GM21367 (cell line): ENCODE data around the gene DEDD.
A peak's percentile ranks its signal among the peaks of the same experiment; 100 is the strongest.

ENCODE experiments used
- ATAC-seq: cut with Tn5 transposase; IDR thresholded peaks from one replicate; pipeline ENCODE4 v1.9.1; 2021; ENCODE audit not compliant: unreplicated experiment

Gene DEDD

GRCh38 chr1:161132410-161133219 is at the start of gene DEDD:
DEDD (minus strand) TSS chr1:161132667; CDS start chr1:161124462, 8,205 bp downstream.
- peak; percentile 89 for ATAC-seq

DNA sequence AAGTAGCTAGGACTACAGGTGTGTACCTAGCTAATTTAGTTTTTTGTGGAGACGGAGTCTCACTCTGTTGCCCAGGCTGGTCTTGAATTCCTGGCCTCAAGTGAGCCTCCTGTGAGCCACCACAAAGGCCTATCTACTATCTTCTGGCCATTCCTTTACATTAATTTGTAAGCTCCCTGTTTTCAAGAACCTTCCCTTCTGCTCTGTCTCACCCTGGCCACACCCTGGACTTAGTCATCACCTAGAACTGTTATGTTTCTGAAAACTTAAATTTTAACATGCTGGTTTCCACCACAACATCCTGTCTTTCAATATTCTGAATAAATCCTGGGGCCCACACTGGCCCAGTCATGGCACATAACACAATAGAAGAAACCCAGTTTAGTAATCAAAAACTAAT is 49.7 kb upstream of the DEDD start:
- peak; percentile 44 for ATAC-seq

GRCh38 chr1:161180639-161181038 is 48.2 kb upstream of the DEDD start:
- no peak for ATAC-seq

DNA sequence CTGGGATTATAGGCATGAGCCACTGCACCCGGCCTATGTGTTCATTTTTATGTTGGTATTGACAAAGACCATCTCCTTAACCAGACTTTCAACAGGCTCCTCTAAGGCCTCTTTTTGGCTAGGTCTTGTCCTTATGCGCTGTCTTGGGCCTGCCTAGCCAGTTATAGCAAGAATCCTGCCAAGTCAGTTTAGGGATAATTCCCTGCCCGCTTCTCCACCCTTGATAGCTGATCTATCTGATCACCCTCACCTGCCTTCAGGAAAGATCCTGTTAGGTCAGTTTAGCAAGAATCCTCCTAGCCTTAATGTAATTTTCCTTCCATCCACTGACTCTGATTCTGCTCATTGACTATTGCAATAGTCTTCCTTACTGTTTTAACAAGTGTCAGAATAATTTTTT is 47.2 kb upstream of the DEDD start:
- ATAC-seq: no peak

DNA sequence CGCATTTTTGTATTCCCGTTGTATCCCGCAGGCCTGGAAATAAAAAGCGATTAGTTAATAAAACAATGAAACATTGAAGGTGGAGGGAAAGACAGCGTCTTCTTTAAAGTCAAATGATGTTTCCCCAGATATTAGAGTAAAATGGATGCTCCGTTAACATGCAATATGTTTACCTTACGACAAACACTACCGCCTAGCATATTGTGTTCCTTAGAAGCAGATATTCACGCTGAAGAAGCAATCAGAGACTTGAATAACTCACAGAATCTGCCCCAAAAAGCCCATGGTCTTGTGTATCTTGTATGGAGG is 45.4 kb upstream of the DEDD start:
- no peak for ATAC-seq

- peak; percentile 59 for ATAC-seq
Observed at GRCh38 chr1:161177112-161177935, 44.9 kb upstream of the DEDD start, which contains the start of gene B4GALT3. B4GALT3 (minus strand) TSS chr1:161177507; CDS start chr1:161176060, 1,447 bp downstream.

DNA sequence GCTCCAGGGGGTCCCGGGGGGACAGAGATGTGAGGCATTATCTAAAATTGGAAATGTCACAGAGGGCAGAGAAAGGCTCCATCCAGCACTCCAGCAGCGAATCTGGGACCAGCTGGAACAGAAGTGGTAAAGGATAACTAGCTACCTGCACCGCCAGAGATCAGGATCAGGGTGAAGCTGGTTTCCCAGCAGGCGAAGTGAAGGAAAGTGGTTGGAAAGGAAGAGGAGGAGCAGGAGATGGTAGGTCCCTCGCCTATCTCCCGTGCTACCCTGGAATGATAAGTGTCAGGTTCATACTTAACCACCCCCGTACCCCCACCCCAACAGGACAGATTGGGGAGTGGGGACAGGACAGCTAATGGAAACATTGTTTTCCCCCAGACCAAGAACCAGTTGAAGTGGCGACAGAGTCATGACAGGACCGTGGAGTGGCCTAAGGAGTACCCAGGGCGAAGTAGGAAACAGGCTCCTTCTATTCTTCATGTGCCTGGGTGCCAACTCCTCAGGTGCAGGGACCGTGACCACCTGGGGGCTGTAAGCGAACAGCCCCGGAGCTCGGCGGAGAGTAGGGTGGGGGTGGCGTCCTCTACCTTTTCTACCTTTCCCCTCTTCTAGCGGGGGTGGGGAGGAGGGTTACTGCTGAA is 44.1 kb upstream of the DEDD start:
- no peak for ATAC-seq

- ATAC-seq: no peak
Observed at GRCh38 chr1:161175771-161176453, 43.4 kb upstream of the DEDD start.

DNA sequence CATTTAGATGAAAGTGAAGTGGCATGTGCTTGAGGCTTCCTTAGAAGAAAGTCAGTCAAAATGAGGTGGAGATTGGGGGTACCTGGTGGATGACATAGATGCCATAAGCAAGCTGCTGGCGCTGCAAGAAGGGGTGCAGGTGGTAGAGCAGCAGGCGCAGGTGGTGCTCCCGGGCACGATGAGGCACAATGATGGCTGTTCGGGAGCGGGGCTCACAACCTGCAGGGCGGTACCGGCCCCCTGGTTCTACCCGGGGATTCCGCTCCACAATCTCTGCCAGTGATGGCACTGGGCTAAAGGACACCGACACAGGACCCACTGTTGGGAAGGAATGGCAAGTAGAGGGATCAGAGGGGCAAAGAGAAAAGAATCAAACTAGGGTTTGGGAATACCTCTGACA is 42.4 kb upstream of the DEDD start:
- no peak for ATAC-seq

DNA sequence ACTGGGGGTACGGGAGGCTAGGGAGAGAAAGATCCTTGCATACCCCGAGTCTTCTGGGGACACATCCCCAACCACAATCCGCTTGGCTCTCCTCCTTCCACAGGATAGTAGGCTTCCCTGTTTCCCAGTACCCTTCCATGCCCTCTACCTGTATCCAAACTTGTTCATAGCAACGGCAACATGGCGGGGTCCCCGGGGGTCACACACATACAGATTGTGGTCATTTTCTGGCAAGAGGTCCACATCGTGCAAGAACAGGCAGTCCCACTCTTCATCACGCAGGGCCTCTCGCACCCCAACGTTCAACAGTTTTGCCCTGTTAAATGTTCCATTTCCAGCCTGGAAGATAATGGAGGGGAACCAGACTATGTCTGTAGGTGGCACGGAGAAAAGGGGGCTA is 41.2 kb upstream of the DEDD start:
- ATAC-seq: no peak

GRCh38 chr1:161172776-161173376 is 40.4 kb upstream of the DEDD start:
- no peak for ATAC-seq

- ATAC-seq: no peak
Observed at GRCh38 chr1:161172349-161172748, 39.9 kb upstream of the DEDD start.

DNA sequence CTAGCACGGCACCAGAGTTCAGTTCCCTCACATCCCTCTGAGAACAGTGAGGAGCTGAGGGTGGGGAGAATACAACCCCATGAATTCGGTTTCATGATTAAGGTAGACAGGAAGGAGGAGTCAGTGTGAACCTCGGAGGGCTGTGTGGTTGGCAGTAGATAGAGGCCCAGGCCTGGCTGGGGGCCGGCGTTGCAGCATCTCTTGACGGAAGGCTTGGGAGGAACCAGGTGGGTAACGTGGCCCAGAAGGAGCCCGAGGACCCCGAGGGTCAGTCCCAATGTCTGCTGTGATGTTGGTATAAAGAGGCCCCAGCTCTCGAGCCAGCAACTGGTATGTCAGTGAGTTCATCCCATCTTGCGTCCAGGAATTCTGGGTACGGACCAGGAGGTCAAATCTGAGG is 39.2 kb upstream of the DEDD start:
- no peak for ATAC-seq

DNA sequence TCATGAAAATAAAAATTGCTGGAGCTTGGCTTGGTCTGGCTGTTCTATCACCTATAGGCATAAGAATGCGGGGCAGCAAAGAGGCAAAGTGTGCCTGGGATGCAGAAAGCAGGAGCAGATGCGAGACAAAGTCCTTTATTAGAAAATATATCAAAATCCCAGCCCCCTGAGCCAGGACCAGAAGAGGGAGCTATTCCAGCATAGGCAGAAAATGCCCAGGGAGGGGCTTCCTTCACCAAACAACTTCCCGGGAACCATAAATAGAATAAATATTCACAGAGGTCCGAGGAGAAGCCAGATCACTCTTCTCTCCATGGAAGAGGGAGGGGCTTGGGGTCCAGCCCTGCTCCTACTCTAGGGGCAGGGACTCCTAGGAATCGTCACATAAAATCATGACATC is 38.7 kb upstream of the DEDD start:
- ATAC-seq: no peak

DNA sequence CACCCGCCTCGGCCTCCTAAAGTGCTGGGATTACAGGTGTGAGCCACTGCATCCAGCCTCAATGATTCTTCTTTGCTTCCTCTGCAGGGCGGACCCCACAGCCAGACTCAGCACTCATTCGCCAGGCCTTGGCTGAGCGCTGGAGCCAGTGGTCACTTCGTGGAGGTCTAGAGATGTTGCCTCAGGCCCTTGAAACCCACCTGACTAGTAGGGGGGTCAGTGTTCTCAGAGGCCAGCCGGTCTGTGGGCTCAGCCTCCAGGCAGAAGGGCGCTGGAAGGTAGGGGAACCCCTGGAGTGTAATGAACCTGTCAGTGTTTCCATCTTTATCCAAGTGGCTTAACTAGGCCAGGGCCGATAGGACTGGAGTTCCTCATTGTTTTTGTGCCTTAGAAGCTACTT is 36.4 kb upstream of the DEDD start:
- ATAC-seq: no peak

DNA sequence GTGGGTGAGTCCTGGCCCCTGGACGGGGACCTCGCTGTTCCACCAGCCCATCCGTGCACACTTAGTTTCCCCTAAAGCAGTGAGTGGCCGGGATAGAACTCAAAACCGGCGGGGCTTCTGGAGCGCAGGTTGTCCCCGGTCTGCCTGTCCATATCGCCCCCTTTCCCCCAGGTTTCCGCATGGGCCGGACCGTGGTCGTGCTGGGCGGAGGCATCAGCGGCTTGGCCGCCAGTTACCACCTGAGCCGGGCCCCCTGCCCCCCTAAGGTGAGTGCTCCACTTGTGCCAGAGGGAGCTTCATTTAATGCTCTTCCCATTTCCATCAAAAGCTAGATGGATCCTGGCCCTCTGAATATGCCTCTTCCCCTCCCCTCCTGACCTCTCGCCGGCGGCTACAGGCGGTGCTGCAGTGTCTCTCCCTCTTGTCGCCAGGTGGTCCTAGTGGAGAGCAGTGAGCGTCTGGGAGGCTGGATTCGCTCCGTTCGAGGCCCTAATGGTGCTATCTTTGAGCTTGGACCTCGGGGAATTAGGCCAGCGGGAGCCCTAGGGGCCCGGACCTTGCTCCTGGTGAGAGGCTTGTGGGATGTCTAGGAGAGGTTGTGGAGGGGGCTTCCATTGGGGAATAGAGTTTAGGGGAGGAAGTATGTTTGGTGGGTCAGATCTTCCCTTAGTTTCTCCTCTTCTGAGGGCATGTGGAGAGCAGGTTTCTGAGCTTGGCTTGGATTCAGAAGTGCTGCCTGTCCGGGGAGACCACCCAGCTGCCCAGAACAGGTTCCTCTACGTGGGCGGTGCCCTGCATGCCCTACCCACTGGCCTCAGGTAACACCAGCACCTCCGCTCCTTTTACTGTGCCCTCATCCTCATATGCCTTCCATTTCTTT is 34.4 kb upstream of the DEDD start:
- no peak for ATAC-seq

- peak; percentile 89 for ATAC-seq
Observed at GRCh38 chr1:161165742-161166668, 33.5 kb upstream of the DEDD start, which contains the start of gene PPOX. PPOX (plus strand) TSS chr1:161166426; CDS start chr1:161166848, 422 bp downstream.

DNA sequence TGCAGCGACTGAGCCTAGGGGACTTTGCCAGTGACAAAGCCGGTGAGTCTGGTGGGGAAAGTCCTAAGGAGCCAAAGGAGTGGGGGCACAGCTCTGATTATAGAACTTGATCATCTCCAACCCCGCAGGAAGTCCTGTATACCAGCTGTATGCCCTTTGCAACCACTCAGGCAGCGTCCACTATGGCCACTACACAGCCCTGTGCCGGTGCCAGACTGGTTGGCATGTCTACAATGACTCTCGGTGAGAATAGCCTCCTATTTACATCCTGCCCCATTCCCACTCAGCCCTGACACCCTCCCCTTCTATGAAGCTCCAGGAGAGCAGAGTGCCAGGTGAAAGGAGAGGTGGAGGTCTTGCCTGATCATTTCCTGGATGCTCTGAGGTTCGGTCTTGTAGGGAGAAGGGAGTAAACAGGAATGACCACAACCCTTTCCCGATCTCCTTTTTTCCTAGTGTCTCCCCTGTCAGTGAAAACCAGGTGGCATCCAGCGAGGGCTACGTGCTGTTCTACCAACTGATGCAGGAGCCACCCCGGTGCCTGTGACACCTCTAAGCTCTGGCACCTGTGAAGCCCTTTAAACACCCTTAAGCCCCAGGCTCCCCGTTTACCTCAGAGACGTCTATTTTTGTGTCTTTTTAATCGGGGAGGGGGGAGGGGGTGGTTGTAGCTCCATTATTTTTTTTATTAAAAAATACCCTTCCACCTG is 32.6 kb upstream of the DEDD start:
- ATAC-seq: no peak
